ENCODE data around the gene RAET1E. TPM values are rescaled to one million over a fixed set of nuclear protein-coding genes. Genes with fewer than 3 reads are reported as not detected.
A peak's percentile ranks its signal among the peaks of the same experiment; 100 is the strongest.

The RAET1E gene
- total RNA-seq, 1 donor from 2014 or later, result 0.19 TPM

GRCh38 chr6:149935668-149936067 lies 37.8 kb upstream of the RAET1E start:
- intact Hi-C loops (cut with micrococcal nuclease), result loop anchor here (2.0 kb wide), 1 partner anchor 81 kb away; no protein-coding TSS in a partner anchor
- Histone ChIP-seq H3K9me3 (replicated peaks) (no peaks in the 10 kb centered on the region), H3K4me1 (peaks cover 12% of the 10 kb centered on the region), H3K4me3 (no peak overlapping the region), H3K27ac (replicated peaks) (no peak overlapping the region), H3K36me3 (no peaks in the 10 kb centered on the region), H3K27me3 (ENCODE audit: low read depth) (peaks cover 98% of the 10 kb centered on the region)
- no peak for DNase-seq
- TF ChIP-seq CTCF (IDR thresholded peaks at IDR 0.05; ENCODE audit: borderline replicate concordance), result no peak

- H3K9me3 ChIP-seq (replicated peaks), result no peaks in the 10 kb centered on the region
- H3K4me3 ChIP-seq, result no peak overlapping the region
- H3K4me1 ChIP-seq, result peaks cover 12% of the 10 kb centered on the region
- peaks cover 98% of the 10 kb centered on the region for H3K27me3 ChIP-seq (ENCODE audit: low read depth)
- intact Hi-C loops (cut with micrococcal nuclease), result loop anchor here (2.0 kb wide), 1 partner anchor 82 kb away; no protein-coding TSS in a partner anchor
- DNase-seq, result no peak
- no peak overlapping the region for H3K27ac ChIP-seq (replicated peaks)
- TF ChIP-seq CTCF (IDR thresholded peaks at IDR 0.05; ENCODE audit: borderline replicate concordance), result no peak
- H3K36me3 ChIP-seq, result no peaks in the 10 kb centered on the region
Measured at GRCh38 chr6:149935246-149935645, 37.3 kb upstream of the RAET1E start.

- Histone ChIP-seq H3K27ac (replicated peaks) (no peak overlapping the region), H3K27me3 (ENCODE audit: low read depth) (peaks cover 98% of the 10 kb centered on the region), H3K4me1 (peaks cover 12% of the 10 kb centered on the region), H3K4me3 (no peak overlapping the region), H3K9me3 (replicated peaks) (no peaks in the 10 kb centered on the region), H3K36me3 (no peaks in the 10 kb centered on the region)
- peak; percentile 86 for TF ChIP-seq CTCF (IDR thresholded peaks at IDR 0.05; ENCODE audit: borderline replicate concordance)
- intact Hi-C loops (cut with micrococcal nuclease), result loop anchor here (2.0 kb wide), 1 partner anchor 82 kb away; no protein-coding TSS in a partner anchor
- DNase-seq, result no peak
Measured at GRCh38 chr6:149934249-149935156, 36.6 kb upstream of the RAET1E start.

GRCh38 chr6:149933461-149933860 lies 35.5 kb upstream of the RAET1E start:
- H3K4me3 ChIP-seq, result no peak overlapping the region
- H3K9me3 ChIP-seq (replicated peaks), result no peaks in the 10 kb centered on the region
- H3K4me1 ChIP-seq, result peaks cover 4% of the 10 kb centered on the region
- H3K27ac ChIP-seq (replicated peaks), result no peak overlapping the region
- H3K36me3 ChIP-seq, result no peaks in the 10 kb centered on the region
- DNase-seq, result no peak
- TF ChIP-seq CTCF (IDR thresholded peaks at IDR 0.05; ENCODE audit: borderline replicate concordance), result no peak
- peaks cover 98% of the 10 kb centered on the region for H3K27me3 ChIP-seq (ENCODE audit: low read depth)
- intact Hi-C loops (cut with micrococcal nuclease), result no loop called here

- Histone ChIP-seq H3K36me3 (no peaks in the 10 kb centered on the region), H3K27me3 (ENCODE audit: low read depth) (peaks cover 98% of the 10 kb centered on the region), H3K27ac (replicated peaks) (no peak overlapping the region), H3K9me3 (replicated peaks) (no peaks in the 10 kb centered on the region), H3K4me1 (peaks cover under 1% of the 10 kb centered on the region), H3K4me3 (no peak overlapping the region)
- TF ChIP-seq CTCF (IDR thresholded peaks at IDR 0.05; ENCODE audit: borderline replicate concordance), result no peak
- DNase-seq, result no peak
- intact Hi-C loops (cut with micrococcal nuclease), result no loop called here
Measured at GRCh38 chr6:149933036-149933435, 35.1 kb upstream of the RAET1E start.
